Stimulated activated CD4-positive, alpha-beta T cell treated with anti-CD3 and anti-CD28 coated beads, Interleukin-4, amount 100 ng/mL, for 24 hours (primary cell): ENCODE measurements around the gene ADAMTS6.
"Not testable (repeated sequence)": the region's sequence is repeated elsewhere in the genome, so short reads cannot be mapped to it uniquely, and the experiment has no call there.

Experiments used
- DNase-seq: peaks from one replicate; pipeline ENCODE4 v3.0.0-alpha.2; 2020

The ADAMTS6 gene

GRCh38 chr5:65462139-65462705 is 19.5 kb downstream of the ADAMTS6 start:
- no peak for DNase-seq

GRCh38 chr5:65461490-65461889 is 20.2 kb downstream of the ADAMTS6 start:
- no peak for DNase-seq

GRCh38 chr5:65459995-65460394 is 21.7 kb downstream of the ADAMTS6 start:
- no peak for DNase-seq

GRCh38 chr5:65455064-65455463 is 26.7 kb downstream of the ADAMTS6 start:
- no peak for DNase-seq

- DNase-seq: no peak
Observed at GRCh38 chr5:65451436-65451835, 30.3 kb downstream of the ADAMTS6 start.

- no peak for DNase-seq
Observed at GRCh38 chr5:65446682-65447081, 35.0 kb downstream of the ADAMTS6 start.

- DNase-seq: no peak
Observed at GRCh38 chr5:65441800-65442199, 39.9 kb downstream of the ADAMTS6 start.

GRCh38 chr5:65440456-65440855 is 41.3 kb downstream of the ADAMTS6 start:
- no peak for DNase-seq

- no peak for DNase-seq
Observed at GRCh38 chr5:65434122-65434521, 47.6 kb downstream of the ADAMTS6 start.

GRCh38 chr5:65426656-65427055 is 55.1 kb downstream of the ADAMTS6 start:
- DNase-seq: no peak

- DNase-seq: no peak
Observed at GRCh38 chr5:65423623-65424022, 58.1 kb downstream of the ADAMTS6 start.

- no peak for DNase-seq
Observed at GRCh38 chr5:65418661-65419060, 63.1 kb downstream of the ADAMTS6 start.

GRCh38 chr5:65413822-65414221 is 67.9 kb downstream of the ADAMTS6 start:
- DNase-seq: no peak

GRCh38 chr5:65412842-65413241 is 68.9 kb downstream of the ADAMTS6 start:
- DNase-seq: no peak

- no peak for DNase-seq
Observed at GRCh38 chr5:65411356-65411755, 70.4 kb downstream of the ADAMTS6 start.

GRCh38 chr5:65395526-65396155 is 86.1 kb downstream of the ADAMTS6 start:
- no peak for DNase-seq

GRCh38 chr5:65394087-65394486 is 87.6 kb downstream of the ADAMTS6 start:
- no peak for DNase-seq

GRCh38 chr5:65391591-65391990 is 90.1 kb downstream of the ADAMTS6 start:
- DNase-seq: no peak

GRCh38 chr5:65390208-65390607 is 91.5 kb downstream of the ADAMTS6 start:
- no peak for DNase-seq

- DNase-seq: no peak
Observed at GRCh38 chr5:65383859-65384258, 97.9 kb downstream of the ADAMTS6 start.

- no peak for DNase-seq
Observed at GRCh38 chr5:65382582-65382981, 99.1 kb downstream of the ADAMTS6 start.

GRCh38 chr5:65370505-65370904 is 111.2 kb downstream of the ADAMTS6 start:
- not testable (repeated sequence) for DNase-seq

- DNase-seq: no peak
Observed at GRCh38 chr5:65366655-65367054, 115.1 kb downstream of the ADAMTS6 start.

GRCh38 chr5:65364907-65365306 is 116.8 kb downstream of the ADAMTS6 start:
- DNase-seq: no peak

- DNase-seq: no peak
Observed at GRCh38 chr5:65363499-65363898, 118.2 kb downstream of the ADAMTS6 start.
